T-helper 2 cell treated with Interferon-gamma antibody and Interleukin-4, amounts not matched to agents 100 ng/mL and 5 ng/mL, for 36 hours (primary cell): Measurements from ENCODE around the gene TMEM198. TPM values are rescaled to one million over a fixed set of nuclear protein-coding genes. Genes with fewer than 3 reads are reported as not detected.

Experiments used
- intact Hi-C: fragments of 100-400 bp; cut with micrococcal nuclease; formaldehyde crosslinking; loops from one replicate; pipeline ENCODE4 v1.15.1; 2023
- total RNA-seq: library from RNA; stranded (reverse); gene quantifications from 2 replicates; pipeline ENCODE4 v1.2.3, GENCODE V29; 2022

TMEM198 gene
- total RNA-seq, 1 donor from 2014 or later = 0.41 TPM

DNA sequence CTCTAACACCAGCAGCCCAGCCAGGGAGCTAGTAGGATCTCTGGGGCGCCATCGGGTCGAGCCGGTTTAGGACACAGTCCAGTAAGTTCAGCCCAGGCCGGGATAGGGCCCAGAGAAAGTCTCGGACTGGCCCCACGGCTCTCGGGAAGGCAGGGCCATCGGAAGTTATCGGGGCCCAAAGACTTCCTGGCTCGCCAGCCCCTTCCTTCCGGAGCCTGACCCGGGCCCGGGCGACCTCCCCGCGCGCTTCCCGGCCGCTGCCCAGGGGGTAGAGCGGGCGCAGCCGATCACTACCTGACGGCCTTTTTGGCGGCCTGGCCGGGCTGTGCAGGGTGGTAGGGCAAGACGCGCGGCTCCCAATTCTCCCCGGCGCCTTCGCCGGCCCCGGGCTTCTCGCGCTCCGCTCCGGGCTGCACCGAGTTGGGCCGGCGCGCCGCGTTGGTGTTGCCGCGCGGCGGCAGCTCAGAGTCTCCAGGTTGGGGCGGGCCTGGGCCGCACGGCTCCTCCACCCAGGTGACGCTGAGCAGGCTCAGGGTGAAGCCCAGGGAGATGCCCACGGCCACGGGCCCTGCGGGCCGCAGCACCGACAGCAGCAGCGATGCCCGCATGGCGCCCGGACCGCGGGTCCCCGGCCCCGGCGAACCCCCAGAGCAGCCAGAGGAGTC lies 765 bp upstream of the TMEM198 start:
- intact Hi-C loops = loop anchor here (1.0 to 5.0 kb wide), 8 partner anchors 9 to 1271 kb away; partner anchors contain the start of genes AAMP, CNPPD1, GMPPA and NHEJ1

DNA sequence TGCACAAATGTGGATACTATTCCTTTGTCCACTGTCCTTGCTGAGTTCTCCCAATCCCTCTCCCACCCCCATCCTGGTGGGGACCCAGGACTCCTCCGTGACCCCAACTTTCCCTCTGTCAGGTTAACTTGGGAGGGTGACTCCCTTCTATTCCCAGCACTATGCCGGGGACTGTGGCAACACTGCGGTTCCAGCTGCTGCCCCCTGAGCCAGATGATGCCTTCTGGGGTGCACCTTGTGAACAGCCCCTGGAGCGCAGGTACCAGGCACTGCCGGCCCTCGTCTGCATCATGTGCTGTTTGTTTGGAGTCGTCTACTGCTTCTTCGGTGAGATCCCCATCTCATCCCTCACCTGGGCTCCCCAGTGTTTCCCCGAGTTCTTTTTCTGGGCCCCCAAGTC lies 739 bp downstream of the TMEM198 start:
- intact Hi-C loops = loop anchor here (5.0 kb wide), 2 partner anchors 367 to 1272 kb away; partner anchors contain the start of genes AAMP, CNPPD1, PNKD and RETREG2

DNA sequence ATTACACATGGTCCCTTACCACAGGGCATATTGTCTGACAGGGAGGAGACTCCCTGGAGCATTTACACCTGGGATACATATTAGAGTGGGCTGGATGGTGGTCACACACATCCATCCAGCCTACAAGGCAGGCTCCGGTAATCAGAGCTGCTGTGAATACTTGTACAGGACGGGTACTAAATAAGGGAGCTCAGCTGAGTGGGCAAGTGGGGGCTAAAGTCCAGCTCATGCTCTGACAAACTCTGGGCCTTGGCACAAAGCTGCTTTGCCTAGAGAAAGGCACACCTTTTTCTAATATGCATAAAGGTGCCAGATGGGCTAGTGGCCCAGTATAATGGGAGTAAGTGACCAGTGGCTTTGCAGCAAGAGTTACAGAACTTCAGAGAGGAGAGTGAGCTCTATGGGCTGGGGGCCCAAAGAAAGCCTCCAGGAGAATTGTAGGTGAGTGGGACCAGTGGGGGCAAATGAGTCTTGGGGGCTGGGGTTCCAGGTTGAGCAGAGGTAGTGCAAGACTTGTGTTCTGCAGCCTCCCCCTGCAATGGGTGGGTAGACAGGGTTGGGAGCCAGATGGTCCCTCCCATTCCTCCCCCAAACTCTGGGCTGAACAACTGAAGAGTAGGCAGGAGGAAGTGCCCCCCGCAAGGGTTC lies 1.6 kb downstream of the TMEM198 start:
- intact Hi-C loops = no loop called here

DNA sequence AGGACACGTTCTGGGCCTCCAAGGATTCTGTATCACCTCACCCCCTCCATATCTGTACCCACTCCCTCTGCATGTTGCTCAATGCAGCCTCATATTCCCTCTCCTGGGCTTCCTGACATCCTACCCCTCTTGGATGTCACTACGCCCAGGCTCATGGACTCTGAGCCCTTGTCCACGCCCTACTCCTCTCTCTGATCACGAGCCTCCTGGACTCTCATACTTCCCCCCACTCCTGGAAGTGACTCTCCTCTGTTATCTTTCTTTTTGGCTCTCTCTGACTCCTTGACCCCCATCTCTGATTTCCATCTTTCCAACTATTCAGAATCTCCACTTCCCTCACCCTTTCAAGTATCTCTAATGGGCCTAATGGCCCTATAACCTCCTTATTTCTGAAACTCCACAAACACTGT lies 2.1 kb downstream of the TMEM198 start:
- intact Hi-C loops = no loop called here

DNA sequence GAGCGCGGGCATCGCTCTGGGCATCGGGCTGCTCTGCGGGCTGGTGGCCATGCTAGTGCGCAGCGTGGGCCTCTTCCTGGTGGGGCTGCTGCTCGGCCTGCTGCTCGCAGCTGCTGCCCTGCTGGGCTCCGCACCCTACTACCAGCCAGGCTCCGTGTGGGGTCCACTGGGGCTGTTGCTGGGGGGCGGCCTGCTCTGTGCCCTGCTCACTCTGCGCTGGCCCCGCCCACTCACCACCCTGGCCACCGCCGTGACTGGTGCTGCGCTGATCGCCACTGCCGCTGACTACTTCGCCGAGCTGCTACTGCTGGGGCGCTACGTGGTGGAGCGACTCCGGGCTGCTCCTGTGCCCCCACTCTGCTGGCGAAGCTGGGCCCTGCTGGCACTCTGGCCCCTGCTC lies 3.8 kb downstream of the TMEM198 start:
- intact Hi-C loops = no loop called here

DNA sequence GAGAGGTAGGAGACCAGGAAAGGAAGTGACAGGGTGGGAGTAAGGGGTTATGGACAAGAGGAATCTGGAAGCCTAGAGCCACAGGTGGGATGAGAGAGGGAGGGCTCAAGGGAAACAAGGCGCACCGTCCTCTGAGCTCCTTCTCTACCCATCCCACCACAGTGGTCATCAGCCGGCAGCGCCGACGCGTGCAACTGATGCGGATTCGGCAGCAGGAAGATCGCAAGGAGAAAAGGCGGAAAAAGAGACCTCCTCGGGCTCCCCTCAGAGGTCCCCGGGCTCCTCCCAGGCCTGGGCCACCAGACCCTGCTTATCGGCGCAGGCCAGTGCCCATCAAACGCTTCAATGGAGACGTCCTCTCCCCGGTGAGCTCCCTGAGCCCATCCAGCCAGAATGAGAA lies 5.2 kb downstream of the TMEM198 start:
- intact Hi-C loops = no loop called here

DNA sequence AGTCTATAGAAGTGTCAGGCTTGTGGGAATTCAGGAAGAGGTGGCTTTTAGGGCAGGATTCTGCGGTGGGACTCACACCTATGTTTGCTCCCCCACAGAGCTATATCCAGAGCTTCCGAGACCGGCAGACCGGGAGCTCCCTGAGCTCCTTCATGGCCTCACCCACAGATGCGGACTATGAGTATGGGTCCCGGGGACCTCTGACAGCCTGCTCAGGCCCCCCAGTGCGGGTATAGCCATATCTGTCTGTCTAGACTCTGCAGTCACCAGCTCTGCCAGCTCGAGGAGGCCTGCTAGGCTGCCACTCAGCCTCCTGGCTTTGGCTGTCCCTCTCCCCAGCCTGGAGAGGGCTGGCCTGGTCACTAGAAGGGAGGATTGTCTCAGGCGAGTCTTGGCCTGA lies 5.8 kb downstream of the TMEM198 start:
- intact Hi-C loops = no loop called here

DNA sequence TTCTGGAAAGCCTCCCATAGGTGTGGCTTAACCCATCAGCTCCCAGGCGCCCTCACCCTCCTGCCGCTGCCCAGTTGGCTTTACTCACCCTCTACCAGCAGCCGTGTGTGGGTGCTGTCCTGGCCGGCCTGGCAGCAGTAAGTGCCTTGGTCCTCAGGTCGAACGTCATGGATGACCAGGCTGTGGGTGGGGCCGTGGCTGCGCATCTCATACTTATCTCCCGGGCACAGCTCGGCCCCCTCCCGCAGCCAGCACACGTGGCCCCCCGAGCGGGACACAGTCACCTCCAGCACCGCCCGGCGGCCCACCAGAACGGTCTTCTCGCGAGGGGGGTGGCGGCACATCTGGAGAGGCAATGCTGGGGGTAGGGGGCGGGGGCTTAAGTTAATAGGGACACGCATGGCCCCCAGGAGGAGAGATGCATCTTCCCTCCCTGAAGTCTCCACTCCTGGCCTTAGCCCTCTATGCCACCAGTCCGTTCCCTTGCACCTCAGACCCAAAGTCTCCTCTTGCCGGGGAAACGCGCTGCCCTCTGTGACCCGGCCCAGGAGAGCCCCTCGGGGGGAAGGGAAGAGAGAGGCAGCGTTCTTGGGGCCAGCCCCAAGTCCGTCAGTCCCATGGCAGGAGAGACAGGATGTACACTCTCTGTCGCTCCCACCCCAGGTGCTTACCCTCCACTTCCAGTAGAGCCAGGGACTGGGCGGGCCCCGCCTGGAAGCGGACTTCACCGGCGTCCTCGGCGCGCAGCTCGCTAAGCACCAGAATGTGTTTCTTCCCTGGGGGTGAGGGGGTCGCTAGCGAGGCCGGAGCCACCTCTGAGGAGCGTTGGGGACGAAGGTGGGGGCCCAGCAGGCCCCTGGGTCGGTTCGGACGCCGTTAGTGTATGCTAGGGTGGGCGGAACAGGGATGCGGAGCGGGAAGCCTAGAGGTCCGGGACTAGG lies 7.9 kb downstream of the TMEM198 start:
- intact Hi-C loops = loop anchor here (1.0 kb wide), 3 partner anchors 8 to 164 kb away; partner anchors contain the start of genes CHPF, DNPEP and STK11IP

DNA sequence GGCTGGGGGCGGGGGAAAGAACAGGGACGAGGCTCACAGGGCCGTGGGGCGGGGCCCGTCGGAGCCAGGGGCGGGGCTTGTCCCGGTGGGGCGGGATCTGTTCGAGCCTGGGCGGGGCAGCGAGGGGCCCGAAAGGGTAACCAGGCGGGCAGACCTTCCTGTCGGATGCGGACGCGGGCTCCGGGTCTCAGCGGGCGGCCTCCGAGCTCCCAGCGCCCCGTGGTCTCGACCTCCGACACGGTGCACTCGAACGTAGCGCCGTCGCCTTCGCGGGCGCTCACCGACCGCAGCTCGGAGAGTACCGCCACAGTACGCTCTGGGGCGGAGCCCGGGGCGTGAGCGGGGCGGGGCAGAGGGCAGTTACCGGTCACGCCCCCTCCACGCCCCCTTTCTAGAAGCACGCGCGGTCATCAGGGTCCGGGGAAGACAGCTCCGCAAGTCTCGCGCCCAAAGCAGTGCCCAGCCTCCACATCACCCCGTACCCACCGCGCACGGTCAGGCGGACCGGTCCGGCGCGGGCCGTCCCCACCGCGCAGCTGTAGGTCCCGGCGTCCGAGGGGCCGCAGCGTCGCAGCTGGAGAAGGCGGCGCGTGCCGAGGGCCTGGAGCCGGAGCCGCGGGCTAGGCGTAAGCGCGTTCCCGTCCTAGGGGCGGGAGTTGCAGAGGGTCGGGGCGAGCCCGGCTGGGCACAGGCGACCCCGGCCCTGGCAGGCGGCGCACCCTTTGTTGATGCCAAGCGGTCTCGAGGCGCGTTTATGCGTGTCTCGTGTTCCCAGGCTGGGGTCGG lies 8.7 kb downstream of the TMEM198 start:
- intact Hi-C loops = loop anchor here (1.0 kb wide), 3 partner anchors 9 to 165 kb away; partner anchors contain the start of genes CHPF, DNPEP and STK11IP

DNA sequence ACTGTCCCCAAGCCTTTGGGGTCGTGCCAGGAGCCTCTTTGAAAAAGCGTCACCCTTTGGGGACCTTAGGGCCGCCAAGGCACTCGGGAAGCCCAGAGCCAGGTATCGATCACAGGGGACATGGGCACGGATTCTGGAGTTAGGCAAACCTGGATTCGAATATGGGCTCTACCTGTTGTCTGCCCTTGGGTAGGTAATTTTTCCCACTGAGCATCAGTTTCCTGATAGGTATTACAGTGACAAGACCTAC lies 9.3 kb downstream of the TMEM198 start:
- intact Hi-C loops = no loop called here

DNA sequence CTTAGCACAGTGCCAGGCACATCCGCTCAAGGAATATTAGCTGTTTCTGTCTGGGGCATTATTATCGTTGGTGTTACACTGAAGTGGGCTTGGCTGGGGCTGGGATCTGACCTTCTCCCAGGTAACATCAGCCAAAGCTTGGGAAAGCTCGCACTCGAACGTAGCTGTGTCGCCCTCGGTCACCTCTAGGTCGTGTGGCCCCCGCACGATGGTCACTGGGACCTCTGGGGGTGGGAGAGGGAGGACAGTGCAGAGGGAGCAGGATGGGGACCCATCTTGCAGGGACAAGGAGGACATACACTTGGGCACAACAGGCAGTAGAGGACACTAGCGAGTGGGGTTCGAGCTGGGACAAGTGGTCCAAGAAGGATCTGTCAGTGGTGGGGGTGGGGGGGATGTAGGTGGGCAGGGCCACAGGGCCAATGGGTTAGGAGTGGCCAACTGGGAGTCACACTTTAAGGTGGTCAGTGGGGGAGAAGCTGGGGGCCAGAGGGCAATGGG lies 9.7 kb downstream of the TMEM198 start:
- intact Hi-C loops = no loop called here

DNA sequence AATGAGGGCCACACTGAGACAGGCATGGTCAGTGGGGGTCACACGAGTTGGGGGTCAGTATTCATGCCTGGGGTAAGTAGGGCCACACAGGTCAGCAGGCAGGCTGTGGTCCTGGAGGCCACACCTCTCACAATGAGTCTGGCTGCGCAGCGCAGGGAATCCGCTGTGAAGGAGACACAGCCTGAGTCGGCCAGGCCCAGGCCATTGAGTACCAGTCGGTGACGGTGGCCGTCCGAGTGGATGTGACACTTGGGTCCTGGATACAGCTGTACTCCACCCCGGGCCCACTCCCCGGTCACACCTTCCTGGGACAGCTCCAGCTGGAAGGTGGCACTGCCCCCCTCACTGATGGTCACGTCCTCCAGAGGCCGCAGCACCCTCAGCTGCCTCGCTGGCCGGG lies 10.5 kb downstream of the TMEM198 start:
- intact Hi-C loops = no loop called here

DNA sequence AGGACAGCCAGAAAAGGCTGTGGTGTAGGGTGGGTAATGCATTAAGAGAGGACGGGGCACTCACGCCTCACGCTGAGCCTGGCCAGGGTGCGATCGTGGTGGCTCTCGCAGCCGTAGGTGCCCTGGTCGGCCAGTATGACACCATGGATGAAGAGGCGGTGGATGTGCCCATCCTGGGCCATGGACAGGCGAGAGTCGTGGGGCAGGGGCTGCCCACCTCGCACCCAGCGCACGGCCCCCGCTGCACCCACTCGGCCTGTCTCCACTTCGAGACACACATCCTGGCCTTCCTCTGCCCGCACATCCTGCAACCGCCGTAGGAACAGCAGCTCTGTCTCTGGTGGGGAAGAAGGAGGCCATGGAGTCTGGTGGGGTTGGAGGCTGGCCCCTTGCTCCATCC lies 12.1 kb downstream of the TMEM198 start:
- intact Hi-C loops = no loop called here

DNA sequence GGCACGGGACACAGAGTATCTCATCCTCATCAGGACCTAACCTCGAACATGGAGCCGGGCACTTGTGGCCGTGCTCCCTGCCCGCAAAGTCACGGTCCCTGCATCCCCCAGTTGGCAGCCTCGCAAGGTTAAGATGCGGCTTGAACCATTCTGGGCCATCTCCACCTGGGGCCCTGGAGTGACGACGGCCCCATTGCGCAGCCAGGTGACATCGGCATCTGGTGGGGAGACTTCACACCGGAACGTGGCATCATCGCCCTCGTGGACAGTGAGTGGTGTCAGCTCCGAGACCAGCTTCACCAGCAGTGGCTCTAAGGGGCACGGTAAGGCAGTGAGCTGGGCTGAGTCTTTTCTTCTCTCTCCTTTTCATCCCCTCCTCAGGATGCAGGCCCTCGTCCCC lies 12.6 kb downstream of the TMEM198 start:
- intact Hi-C loops = no loop called here

DNA sequence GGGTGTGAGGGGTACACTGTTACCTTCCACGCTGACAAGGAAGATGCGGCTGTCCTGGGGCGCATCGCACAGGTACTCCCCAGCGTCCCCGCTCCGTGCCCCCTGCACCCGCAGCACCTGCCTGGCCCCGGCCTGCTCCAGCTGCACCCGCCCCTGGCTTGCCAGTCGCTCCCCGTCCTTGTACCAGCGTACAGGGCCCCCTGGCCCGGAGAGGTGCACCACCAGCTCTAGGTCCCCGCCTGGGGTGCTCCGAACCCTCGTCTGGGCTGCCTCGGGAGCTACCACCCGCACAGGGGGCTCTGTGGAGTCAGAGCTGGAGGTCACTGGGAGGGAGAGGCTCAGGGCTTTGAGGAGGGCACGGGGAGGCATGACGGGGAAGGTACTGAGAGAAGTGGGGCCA lies 13.5 kb downstream of the TMEM198 start:
- intact Hi-C loops = no loop called here

DNA sequence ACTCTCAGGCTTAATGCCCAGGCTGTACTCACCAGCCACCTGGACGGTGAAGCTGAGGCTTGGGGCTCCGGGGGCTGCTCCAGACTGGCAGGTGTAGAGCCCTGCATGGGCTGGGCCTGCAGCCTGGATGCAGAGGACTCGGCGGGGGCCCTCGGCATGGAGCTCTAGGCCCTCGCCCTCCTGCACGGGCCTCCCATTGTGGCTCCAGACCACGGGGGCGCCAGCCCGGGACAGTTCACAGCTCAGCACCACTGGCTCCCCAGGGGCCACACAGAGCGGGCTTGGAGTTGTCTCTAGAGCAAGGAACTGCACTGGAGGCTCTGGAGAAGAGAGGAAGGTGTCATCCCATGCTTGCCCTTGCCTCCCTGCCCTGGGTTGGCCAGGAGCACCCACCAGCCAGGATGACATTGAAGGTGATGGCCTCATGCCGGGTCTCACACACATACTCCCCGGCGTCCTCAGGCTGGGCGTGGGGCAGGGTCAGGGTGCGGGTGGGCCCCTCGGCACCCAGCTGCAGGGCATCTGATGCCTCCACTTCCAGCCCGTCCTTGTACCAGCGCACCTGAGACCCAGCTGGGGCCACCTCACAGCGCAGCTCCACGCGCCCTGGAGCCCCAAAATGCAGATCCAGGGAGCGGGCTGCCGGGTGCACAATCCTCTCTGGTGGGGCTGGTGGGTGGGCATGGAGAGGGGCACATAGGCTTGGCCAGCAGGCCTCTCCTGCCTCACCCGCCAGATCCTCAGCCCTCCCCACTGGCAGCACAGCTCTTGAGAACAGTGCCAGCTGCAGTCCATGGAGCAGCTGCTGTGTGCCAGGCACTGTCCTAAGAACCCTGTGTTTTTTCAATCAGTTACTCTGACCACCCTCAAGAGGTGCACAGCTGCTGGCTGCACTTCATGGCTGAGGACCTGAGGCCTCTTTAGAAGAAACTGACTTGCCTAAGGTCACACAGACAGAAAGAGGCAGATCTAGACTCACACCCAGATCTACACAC lies 14.3 kb downstream of the TMEM198 start:
- intact Hi-C loops = no loop called here

DNA sequence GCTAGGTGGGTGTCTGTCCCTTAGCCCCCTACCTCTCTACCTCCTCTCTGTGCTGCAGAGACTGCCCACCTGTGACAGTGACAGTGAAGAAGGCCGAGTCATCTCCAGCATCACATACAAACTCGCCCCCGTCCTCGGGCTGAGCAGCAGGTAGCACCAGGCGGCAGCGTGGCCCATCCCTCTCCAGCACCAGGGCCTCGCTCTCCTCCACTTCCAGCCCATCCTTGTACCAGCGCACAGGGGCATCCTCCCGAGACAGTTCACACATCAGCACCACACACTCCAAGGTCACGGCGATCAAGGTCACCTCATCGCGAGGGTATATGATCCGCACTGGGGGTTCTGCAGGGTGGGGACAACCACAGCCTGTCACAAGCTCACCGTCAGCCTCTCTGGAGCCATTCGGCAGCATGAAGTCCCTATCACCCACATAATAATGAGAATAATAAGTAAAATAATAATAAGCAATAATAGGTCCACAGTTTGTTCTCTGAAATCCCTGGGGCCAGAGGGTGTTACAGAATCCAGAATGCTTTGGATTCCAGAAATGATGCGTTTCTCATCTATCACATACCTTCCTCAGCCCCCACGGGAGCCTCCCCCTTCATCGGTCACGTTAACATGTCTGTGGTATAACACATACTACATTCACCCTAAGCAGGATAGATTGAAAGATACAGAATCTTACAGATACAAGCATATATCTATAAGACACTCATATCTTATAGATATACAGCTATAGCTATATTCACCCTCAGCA lies 15.5 kb downstream of the TMEM198 start:
- intact Hi-C loops = no loop called here

DNA sequence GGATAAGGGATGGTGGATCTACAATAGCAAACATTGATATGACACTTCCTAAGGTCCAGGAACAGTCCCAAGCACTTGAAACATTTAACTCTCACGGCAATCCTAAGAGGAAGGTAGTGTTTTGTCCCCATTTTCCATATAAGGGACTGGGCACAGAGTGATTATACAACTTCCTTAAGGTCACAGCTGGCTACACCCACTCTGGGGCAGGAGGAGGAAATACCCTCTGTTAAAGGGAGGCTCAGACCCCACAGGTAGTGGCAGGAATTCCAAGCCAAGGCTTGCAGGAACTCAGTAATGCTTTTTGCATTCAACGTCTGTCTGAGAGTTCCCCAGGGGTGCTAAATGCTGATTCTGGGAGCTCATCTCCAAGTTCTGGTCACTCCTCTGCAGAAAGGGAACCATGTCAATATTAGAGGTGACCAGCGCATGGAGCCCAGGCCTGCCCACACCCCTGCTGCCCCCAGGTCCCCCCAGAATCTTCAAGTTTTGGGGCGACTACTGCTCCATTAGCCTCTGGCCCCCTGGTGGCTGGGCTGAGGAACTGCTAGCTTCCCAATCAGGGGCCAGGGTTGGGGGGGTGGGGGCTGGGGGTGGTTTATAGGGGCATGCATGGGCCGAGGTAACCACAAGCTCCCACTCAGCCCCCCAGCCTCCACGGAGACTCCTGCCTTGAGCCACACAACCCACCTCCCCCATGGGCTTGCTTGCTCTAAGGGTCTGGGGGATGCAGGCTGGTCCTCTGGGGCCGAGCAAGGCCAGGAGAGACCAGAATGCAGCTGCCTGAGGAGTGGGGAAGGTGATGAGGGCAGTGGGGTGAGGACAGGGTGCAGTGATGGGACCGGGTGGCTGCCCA lies 16.4 kb downstream of the TMEM198 start:
- intact Hi-C loops = no loop called here
